Activated T-cell treated with anti-CD3 and anti-CD28 coated beads, Interleukin-2, amount 50 U/mL, for 24 hours (primary cell): ENCODE results near the gene S100A5.
"Not testable (repeated sequence)": the region's sequence is repeated elsewhere in the genome, so short reads cannot be mapped to it uniquely, and the experiment has no call there.

Source experiments
- DNase-seq: peaks from one replicate; pipeline ENCODE4 v3.0.0-alpha.2; 2020
- H3K27ac Mint-ChIP-seq: 2 replicates; pipeline ENCODE4 v1.8.0; 2020; ENCODE audit warnings: mild to moderate bottlenecking, mixed read lengths
- H3K27me3 Mint-ChIP-seq: 2 replicates; pipeline ENCODE4 v1.8.0; 2020; ENCODE audit warnings: mixed read lengths
- H3K36me3 Mint-ChIP-seq: 2 replicates; pipeline ENCODE4 v1.8.0; 2020; ENCODE audit warnings: low read depth, mixed read lengths
- H3K4me1 Mint-ChIP-seq: 2 replicates; pipeline ENCODE4 v1.8.0; 2020; ENCODE audit warnings: low read depth, mixed read lengths
- H3K4me3 Mint-ChIP-seq: 2 replicates; pipeline ENCODE4 v1.8.0; 2020; ENCODE audit warnings: mild to moderate bottlenecking, moderate library complexity, mixed read lengths
- H3K9me3 Mint-ChIP-seq: 2 replicates; pipeline ENCODE4 v1.8.0; 2020; ENCODE audit warnings: mixed read lengths

Gene S100A5

DNA sequence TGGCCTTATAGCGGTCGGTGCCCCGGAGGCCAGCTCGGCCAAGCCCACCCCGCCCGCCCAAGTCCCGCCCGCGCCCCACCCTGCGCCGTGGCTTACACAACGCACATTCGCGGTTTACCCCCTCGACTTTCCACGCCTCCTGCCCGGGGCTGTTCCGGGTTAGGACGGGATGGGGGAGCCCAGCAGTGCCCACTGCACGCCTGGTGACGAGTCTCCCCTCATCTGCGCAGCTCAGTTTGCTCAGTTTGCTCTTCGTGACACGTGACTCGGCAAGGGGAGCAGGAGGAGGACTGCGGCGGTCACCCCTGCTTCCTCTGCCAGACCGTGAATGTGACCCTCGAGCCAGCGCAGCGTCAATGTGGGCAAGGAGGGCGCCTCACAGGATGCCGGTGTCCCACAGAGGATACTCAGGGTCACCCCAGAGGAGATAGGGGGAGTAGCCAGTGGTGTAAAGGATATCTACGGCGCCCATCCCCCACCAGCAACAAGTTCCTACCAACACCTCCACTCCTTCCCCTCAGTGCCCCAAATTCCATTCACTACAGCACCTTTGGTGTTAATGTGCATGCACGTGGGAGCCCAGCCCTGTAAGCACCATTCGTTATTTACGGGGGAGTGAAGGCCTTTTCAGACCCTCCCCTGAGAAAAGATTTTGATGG, 4.6 kb downstream of the S100A5 start:
- Mint-ChIP-seq H3K36me3 (peaks cover 27% of the 10 kb centered on the region), H3K4me3 (peak overlapping the region; percentile 93), H3K27ac (peak overlapping the region; percentile 98), H3K9me3 (no peaks in the 10 kb centered on the region), H3K4me1 (peaks cover 84% of the 10 kb centered on the region), H3K27me3 (no peaks in the 10 kb centered on the region)
- peak; percentile 87 for DNase-seq

DNA sequence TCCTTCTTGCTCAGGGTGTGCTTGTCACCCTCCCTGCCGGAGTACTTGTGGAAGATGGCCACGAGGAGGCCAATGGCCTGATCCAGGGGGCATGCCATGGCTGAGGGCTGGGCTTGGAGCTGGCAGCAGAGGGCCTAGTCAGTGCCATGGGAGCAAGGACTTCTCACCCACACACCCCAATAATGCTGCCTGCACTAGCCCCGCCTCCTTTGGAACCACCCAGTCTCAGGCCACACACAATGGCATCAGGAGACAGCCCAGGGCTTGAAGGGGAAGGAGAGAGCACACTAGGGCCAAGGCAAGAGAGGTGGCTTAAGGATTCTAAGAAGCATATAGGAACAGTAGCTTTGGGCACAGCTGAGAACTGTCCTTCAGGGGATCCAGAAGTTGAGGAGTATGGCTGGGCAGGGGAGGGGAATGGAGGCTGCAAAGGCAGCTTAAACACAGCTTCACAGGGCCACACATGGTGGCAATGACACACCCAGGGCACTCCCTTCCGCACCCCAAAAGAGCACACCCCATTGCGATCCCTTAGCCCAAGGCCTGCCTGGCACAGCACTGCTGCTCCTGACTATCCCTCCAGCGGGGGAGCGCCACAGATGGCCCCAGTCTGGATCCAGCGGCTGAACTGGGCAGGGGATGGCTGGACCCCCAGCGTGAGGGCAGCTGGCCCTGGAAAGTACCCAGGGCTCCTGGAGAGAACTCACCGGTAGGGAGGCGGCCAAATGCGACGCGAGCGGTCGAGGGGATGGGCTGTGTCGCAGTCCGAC, 5.3 kb downstream of the S100A5 start, which contains the start of gene S100A6:
S100A6 (minus strand) TSS at position 750 of the 770 bp plus-strand sequence; CDS start at position 98, 652 bp downstream.
- H3K9me3 Mint-ChIP-seq: no peaks in the 10 kb centered on the region
- peaks cover 83% of the 10 kb centered on the region for H3K4me1 Mint-ChIP-seq
- H3K27ac Mint-ChIP-seq: peak within 1 kb of the TSS; percentile 98
- peak within 1 kb of the TSS; percentile 93 for H3K4me3 Mint-ChIP-seq
- peak; percentile 68 for DNase-seq
- H3K36me3 Mint-ChIP-seq: peaks cover 25% of the 10 kb centered on the region
- H3K27me3 Mint-ChIP-seq: no peaks in the 10 kb centered on the region

DNA sequence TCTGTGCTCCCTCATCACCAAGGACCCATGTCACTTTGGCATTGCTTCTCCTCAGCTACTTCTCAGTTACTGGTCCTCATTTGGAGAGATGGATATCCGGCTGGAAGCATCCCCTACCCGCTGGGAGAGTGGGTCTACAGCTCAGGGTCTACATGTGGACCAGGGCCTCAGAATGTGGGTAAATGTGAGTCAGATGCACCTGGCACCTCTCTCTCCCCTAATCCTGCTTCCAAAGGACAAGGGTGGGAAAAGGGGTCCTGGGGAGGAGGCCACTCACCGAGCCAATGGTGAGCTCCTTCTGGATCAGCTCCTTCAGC, 5.9 kb downstream of the S100A5 start:
- H3K4me3 Mint-ChIP-seq: peak overlapping the region; percentile 93
- no peaks in the 10 kb centered on the region for H3K9me3 Mint-ChIP-seq
- H3K27me3 Mint-ChIP-seq: no peaks in the 10 kb centered on the region
- no peak for DNase-seq
- peak overlapping the region; percentile 92 for H3K27ac Mint-ChIP-seq
- H3K36me3 Mint-ChIP-seq: peaks cover 25% of the 10 kb centered on the region
- H3K4me1 Mint-ChIP-seq: peaks cover 79% of the 10 kb centered on the region

DNA sequence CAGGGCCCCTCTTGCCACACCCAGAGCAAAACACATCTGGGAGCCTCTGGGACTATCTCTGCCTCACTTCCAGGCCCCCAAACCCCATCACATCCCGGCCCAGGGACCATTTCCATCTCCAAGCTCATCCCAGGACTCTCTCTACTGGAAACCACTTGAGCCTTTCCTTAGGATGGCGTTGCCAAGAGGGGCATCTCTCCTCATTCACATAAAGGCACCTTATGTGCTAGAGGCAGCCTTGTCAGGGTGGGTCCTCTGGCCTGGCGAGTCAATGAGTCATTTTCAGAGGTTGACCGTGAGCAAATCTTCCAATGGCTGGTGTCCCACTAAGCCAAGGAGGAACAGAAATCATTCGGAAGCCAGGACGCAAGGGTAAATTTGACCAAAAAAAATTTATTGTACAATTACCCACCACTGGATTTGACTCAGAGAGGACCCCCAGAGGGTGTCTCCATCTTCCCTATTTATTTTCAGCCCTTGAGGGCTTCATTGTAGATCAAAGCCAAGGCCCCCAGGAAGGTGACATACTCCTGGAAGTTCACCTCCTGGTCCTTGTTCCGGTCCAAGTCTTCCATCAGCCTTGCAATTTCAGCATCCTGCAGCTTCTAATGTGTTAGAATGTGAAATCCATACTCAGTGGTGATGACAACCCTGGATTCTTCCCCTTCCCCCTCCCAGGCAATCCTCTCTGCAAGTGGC, 6.4 kb downstream of the S100A5 start:
- H3K27me3 Mint-ChIP-seq: no peaks in the 10 kb centered on the region
- H3K4me1 Mint-ChIP-seq: peaks cover 74% of the 10 kb centered on the region
- peaks cover 25% of the 10 kb centered on the region for H3K36me3 Mint-ChIP-seq
- H3K4me3 Mint-ChIP-seq: peak overlapping the region; percentile 93
- H3K27ac Mint-ChIP-seq: peak overlapping the region; percentile 92
- DNase-seq: no peak
- H3K9me3 Mint-ChIP-seq: no peaks in the 10 kb centered on the region

DNA sequence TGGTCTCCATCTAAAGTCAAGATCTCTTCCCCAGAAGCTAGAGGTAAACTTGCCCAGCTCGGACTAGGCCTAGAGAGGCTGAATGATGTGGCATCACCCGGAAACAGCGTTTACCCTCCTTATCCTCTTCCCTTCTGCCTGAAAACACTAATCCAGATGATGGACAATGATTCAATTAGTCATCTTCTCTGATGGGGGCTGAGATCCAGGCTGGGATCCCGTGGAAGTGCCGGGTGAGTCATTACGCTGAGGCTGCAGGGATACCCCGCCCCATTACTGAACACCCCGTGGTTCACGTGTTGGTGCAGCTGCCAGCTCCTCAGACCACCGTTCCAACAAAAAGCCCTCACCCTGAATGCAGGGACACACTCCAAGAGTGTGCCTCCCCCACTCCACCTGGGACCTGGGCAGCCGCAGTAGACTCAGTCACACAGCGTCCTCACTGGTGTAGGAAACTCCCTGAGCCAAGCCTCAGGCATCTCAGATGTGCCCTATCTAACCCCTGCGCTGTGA, 7.0 kb downstream of the S100A5 start:
- Mint-ChIP-seq H3K9me3 (no peaks in the 10 kb centered on the region), H3K4me1 (peaks cover 73% of the 10 kb centered on the region)
- no peak for DNase-seq

DNA sequence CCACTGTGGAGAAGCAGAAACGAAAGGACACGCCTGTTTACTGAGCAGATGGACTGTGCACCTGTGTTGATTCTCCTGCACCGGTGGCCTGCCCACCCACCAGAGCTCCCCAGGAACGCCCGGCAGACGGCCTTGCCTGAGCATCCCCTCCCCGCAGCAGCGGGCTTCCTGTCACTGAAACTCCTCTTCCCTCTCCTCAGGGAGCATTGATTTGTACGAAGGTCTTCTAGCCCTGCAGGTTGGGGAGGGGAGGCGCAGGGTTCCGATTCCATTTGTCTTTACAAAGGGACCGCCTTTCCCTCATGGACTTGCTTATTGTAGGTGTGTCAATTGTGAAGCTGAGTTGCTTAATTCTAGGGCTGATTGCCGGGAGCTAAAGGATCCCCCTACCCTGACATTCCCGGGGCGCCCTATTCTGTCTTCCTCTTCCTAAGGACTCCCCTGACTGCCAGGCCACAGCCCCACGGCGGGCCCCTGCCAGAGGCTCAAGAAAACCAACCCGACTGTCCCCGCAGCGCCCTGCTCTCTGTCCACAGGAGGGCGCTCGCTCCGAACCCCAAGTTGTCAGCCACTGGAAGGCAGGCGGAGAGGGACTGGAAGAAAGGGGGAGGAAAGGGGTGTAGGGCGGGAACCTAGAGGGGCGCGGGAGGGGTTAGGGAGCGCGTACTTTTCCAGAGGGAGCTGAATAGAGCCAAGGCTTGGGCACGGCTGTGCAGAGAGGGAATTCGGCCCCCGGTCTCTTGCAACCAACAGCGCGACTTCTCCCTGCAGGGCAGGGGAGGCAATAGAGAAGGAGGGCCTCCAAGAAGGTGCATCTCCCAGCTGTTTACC, 7.8 kb downstream of the S100A5 start:
- no peaks in the 10 kb centered on the region for H3K9me3 Mint-ChIP-seq
- peak overlapping the region; percentile 93 for H3K4me3 Mint-ChIP-seq
- DNase-seq: peak; percentile 86
- peaks cover 25% of the 10 kb centered on the region for H3K36me3 Mint-ChIP-seq
- peaks cover 71% of the 10 kb centered on the region for H3K4me1 Mint-ChIP-seq
- peak overlapping the region; percentile 92 for H3K27ac Mint-ChIP-seq
- no peaks in the 10 kb centered on the region for H3K27me3 Mint-ChIP-seq

More for the DNA sequence above, 7.0 kb downstream of the S100A5 start:
- peak overlapping the region; percentile 93 for H3K4me3 Mint-ChIP-seq
- H3K36me3 Mint-ChIP-seq: peaks cover 25% of the 10 kb centered on the region
- no peaks in the 10 kb centered on the region for H3K27me3 Mint-ChIP-seq
- peak overlapping the region; percentile 92 for H3K27ac Mint-ChIP-seq

DNA sequence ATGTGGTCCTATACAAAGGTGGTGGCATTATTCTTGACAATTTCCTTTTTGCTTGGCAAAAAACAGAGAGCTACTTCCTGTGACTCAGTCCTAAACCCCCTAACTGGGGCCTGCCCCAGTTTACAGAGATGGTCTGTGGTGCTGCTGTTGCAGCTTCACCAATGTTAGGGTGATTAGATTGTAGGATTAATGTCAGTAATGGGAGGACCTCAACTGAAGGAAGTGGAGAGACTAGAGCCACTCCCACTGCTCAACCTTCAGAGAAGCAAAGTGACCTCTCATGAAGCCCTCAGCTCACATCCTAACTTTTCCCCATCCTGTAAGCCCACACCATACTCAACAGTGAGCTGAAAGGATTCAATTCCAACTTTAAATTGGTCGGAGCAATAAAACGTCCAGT, 8.6 kb downstream of the S100A5 start:
- Mint-ChIP-seq H3K4me1 (peaks cover 65% of the 10 kb centered on the region), H3K9me3 (no peaks in the 10 kb centered on the region)
- no peak for DNase-seq

DNA sequence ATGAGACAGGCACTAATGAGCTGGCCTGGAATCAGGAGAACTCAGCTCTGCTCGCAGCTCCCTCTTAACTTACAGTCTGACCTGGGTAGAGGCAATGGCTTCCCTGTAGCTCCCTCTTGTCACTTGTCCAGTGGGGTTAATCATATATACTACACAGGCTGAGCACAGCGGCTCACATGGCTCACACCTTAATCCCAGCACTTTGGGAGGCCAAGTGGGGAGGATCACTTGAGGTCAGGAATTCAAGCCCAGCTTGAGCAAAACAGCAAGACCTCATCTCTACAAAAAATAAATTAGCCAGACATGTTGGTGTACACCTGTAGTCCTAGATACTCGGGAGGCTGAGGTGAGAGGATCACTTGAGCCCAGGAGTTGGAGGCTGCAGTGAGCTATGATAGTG, 9.1 kb downstream of the S100A5 start:
- Mint-ChIP-seq H3K27me3 (no peaks in the 10 kb centered on the region), H3K4me1 (peaks cover 62% of the 10 kb centered on the region), H3K36me3 (peaks cover 25% of the 10 kb centered on the region), H3K27ac (peak overlapping the region; percentile 92), H3K4me3 (no peak overlapping the region), H3K9me3 (no peaks in the 10 kb centered on the region)
- DNase-seq: no peak

More for the DNA sequence above, 8.6 kb downstream of the S100A5 start:
- peaks cover 25% of the 10 kb centered on the region for H3K36me3 Mint-ChIP-seq
- H3K27me3 Mint-ChIP-seq: no peaks in the 10 kb centered on the region
- H3K27ac Mint-ChIP-seq: peak overlapping the region; percentile 92
- H3K4me3 Mint-ChIP-seq: peak overlapping the region; percentile 93

DNA sequence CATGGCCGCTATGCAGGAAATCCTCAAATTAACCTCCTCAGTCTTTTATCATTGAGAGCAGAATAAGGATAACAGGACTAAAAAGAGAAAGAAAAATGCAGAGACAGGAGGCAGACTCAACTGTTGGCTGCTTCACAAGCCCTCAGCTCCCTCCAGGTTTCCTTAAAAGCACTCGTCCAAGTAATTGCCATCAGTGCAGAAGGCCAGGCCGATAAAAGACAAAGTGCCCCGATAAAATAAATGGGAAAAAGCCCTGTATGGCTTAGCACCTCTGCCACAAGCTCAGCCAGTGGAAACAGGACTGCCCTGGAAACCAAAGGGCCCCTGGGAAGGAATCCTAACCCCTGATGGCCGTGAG, 13.1 kb downstream of the S100A5 start:
- no peaks in the 10 kb centered on the region for H3K9me3 Mint-ChIP-seq
- H3K27ac Mint-ChIP-seq: no peak overlapping the region
- no peak overlapping the region for H3K4me3 Mint-ChIP-seq
- no peaks in the 10 kb centered on the region for H3K27me3 Mint-ChIP-seq
- no peak for DNase-seq
- H3K36me3 Mint-ChIP-seq: no peaks in the 10 kb centered on the region
- H3K4me1 Mint-ChIP-seq: peaks cover 34% of the 10 kb centered on the region

DNA sequence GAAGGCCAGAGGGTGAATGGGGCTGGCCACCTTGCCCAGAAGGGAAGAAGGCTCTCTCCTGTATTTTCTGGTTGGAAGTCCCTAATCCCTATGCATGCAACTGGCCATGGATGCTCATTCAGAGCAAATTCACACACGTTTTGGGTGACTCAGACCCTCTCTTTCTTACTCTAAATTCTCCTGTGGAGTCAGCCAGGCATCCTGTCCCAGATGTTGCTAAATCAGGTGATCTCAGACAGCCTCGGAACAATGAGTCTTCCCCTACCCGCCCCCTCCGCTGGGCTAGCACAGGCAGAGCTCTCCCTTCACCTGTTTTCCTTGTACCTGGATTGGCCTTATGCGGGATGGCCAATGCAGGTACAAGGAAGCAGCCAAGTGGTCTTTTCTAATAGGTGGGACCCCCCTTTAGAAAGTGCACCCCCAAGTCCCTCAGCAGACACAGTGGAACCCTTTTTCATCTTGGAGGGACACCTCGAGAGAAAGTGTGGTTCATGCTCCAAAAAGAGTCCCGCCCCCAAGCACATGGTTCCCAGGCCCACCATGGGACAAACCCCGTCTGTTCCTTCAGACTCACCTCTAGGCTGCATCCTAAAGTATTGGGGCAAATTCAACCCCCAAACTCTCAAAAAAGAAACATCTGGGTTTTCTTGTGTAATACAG, 13.6 kb downstream of the S100A5 start:
- no peaks in the 10 kb centered on the region for H3K27me3 Mint-ChIP-seq
- H3K4me1 Mint-ChIP-seq: peaks cover 34% of the 10 kb centered on the region
- H3K27ac Mint-ChIP-seq: peak overlapping the region; percentile 8
- DNase-seq: no peak
- no peaks in the 10 kb centered on the region for H3K9me3 Mint-ChIP-seq
- H3K4me3 Mint-ChIP-seq: no peak overlapping the region
- H3K36me3 Mint-ChIP-seq: no peaks in the 10 kb centered on the region

DNA sequence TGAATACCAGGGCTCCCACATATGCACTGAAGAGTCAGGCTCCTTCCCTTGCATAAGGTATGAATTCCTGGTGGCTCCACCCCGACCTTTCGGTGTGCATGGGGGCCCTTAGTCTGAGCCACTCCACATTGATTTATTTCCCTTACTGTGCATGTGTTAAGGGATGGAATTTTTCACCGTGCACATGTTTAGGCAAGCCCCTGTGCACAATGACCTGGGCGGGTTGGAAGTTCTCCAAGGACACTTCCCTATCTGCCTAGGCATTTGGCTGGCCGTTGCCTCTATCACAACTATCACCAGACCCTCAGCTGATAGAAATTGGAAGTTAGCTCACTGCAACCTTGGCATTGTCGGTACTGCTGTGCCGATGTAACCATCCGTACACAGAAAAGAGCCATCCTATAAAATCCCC, 14.6 kb downstream of the S100A5 start:
- Mint-ChIP-seq H3K9me3 (no peaks in the 10 kb centered on the region), H3K4me3 (no peak overlapping the region), H3K27me3 (no peaks in the 10 kb centered on the region), H3K27ac (no peak overlapping the region), H3K36me3 (no peaks in the 10 kb centered on the region), H3K4me1 (peaks cover 24% of the 10 kb centered on the region)
- no peak for DNase-seq

DNA sequence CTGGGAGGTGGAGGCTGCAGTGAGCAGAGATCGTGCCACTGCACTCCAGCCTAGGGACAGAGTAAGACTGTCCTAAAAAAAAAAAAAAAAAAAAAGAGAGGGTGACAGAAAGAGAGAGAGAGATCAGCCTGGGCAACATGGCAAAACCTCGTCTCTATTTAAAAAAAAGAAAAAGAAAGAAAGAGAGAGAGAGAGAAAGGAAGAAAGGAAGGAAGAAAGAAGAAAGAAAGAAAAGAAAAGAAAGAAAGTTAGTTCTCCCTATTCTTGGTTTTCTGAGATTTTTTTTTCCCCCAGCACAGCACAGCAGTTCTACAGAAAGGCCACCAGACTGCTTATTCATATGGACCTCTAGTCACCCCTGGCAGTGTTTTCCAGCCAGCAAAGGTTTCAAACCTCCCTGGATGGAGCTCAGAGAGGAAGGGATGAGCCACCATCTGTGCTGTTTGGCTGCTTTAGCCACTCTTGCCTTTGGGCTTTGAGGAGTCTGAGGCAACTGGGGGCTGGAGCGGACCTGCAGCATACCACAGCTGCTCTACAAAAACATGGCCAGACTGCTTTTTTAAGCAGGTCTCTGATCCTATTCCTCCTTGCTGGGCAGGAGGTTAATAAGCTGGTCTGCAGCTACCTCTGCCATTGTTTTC, 15.5 kb downstream of the S100A5 start:
- Mint-ChIP-seq H3K27me3 (no peaks in the 10 kb centered on the region), H3K9me3 (no peaks in the 10 kb centered on the region), H3K27ac (peak overlapping the region; percentile 35), H3K36me3 (no peaks in the 10 kb centered on the region), H3K4me1 (peaks cover 17% of the 10 kb centered on the region), H3K4me3 (no peak overlapping the region)
- DNase-seq: no peak

DNA sequence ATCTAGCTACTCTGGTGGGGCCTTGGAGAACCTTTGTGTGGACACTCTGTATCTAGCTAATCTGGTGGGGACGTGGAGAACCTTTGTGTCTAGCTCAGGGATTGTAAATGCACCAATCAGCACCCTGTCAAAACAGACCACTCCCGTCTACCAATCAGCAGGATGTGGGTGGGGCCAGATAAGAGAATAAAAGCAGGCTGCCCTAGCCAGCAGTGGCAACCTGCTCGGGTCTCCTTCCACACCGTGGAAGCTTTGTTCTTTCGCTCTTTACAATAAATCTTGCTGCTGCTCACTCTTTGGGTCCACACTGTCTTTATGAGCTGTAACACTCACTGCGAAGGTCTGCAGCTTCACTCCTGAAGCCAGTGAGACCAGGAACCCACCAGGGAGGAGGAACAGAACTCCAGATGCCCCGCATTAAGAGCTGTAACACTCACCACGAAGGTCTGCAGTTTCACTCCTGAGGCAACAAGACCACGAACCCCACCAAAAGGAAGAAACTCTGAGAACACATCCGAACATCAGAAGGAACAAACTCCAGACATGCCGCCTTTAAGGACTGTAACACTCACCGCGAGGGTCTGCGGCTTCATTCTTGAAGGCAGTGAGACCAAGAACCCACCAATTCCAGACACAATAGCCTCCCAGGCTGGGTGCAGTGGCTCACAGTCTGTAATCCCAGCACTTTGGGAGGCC, 18.2 kb downstream of the S100A5 start:
- DNase-seq, H3K4me3 Mint-ChIP-seq, H3K36me3 Mint-ChIP-seq, H3K9me3 Mint-ChIP-seq, H3K27me3 Mint-ChIP-seq: not testable (repeated sequence)
- H3K4me1 Mint-ChIP-seq: peaks cover 16% of the 10 kb centered on the region
- H3K27ac Mint-ChIP-seq: peak overlapping the region; percentile 19
